Fibroblast of lung (primary cell): Measurements from ENCODE around the gene C19orf67.

Experiments used
- EZH2 ChIP-seq: IDR thresholded peaks from 2 replicates; pipeline ENCODE4 v1.5.1; 2012; ENCODE audit warnings: low read length, control low read depth, mild to moderate bottlenecking; ENCODE audit errors: missing control alignments
- TF ChIP-seq, protein P1 (sequence below), 2 donors: IDR thresholded peaks in 1 of 2; conservative IDR thresholded peaks in 1 of 2; 1 replicate in 1 of 2; 2 replicates in 1 of 2; pipeline ENCODE4 v1.5.1; 2011 to 2012; ENCODE audit warnings: low read length in 2 of 2, control low read depth in 1 of 2, inconsistent platforms in 1 of 2, low read depth in 1 of 2, mild to moderate bottlenecking in 1 of 2

- TF ChIP-seq, protein P1, sequence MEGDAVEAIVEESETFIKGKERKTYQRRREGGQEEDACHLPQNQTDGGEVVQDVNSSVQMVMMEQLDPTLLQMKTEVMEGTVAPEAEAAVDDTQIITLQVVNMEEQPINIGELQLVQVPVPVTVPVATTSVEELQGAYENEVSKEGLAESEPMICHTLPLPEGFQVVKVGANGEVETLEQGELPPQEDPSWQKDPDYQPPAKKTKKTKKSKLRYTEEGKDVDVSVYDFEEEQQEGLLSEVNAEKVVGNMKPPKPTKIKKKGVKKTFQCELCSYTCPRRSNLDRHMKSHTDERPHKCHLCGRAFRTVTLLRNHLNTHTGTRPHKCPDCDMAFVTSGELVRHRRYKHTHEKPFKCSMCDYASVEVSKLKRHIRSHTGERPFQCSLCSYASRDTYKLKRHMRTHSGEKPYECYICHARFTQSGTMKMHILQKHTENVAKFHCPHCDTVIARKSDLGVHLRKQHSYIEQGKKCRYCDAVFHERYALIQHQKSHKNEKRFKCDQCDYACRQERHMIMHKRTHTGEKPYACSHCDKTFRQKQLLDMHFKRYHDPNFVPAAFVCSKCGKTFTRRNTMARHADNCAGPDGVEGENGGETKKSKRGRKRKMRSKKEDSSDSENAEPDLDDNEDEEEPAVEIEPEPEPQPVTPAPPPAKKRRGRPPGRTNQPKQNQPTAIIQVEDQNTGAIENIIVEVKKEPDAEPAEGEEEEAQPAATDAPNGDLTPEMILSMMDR (conservative IDR thresholded peaks at IDR 0.05 in 1 of 2, IDR thresholded peaks at IDR 0.05 in 1 of 2; ENCODE audit: low read depth in 1 of 2, low read length in 2 of 2): no peak
- TF ChIP-seq EZH2: no peak
Observed at GRCh38 chr19:14112809-14113385, 27.3 kb upstream of the C19orf67 start.
